NK-92 (cell line): ENCODE measurements around the gene LCN6.
A peak's percentile ranks its signal among the peaks of the same experiment; 100 is the strongest.
"Not testable (repeated sequence)": the region's sequence is repeated elsewhere in the genome, so short reads cannot be mapped to it uniquely, and the experiment has no call there.

Experiments
- DNase-seq: peaks from one replicate; lab custom pipeline; 2025; ENCODE audit not compliant: unreplicated experiment; lab: John Stamatoyannopoulos, UW

LCN6 gene

GRCh38 chr9:136748201-136748600, at the start of gene LCN6:
LCN6 (minus strand) TSS chr9:136748525; CDS start chr9:136748483, 42 bp downstream.
- no peak for DNase-seq

- DNase-seq: not testable (repeated sequence)
These were observed 48.5 kb upstream of the LCN6 start for GRCh38 chr9:136796775-136797347.

- DNase-seq: no peak
These were observed 48.0 kb upstream of the LCN6 start, which contains the start of gene CCDC183 for GRCh38 chr9:136796238-136796774. CCDC183 (plus strand) TSS chr9:136796338; CDS start chr9:136796398, 60 bp downstream.

- no peak for DNase-seq
These were observed 46.6 kb upstream of the LCN6 start for GRCh38 chr9:136795000-136795348.

GRCh38 chr9:136794281-136794999, 46.1 kb upstream of the LCN6 start:
- DNase-seq: no peak

GRCh38 chr9:136793086-136793946, 45.0 kb upstream of the LCN6 start:
- no peak for DNase-seq

- DNase-seq: no peak
These were observed 44.2 kb upstream of the LCN6 start for GRCh38 chr9:136792321-136793085.

- no peak for DNase-seq
These were observed 43.4 kb upstream of the LCN6 start for GRCh38 chr9:136791516-136792276.

GRCh38 chr9:136790640-136791515, 42.6 kb upstream of the LCN6 start, which contains the start of gene TMEM141:
TMEM141 (plus strand) TSS chr9:136791344; CDS start chr9:136791371, 27 bp downstream.
- DNase-seq: peak; percentile 98

- DNase-seq: no peak
These were observed 41.2 kb upstream of the LCN6 start for GRCh38 chr9:136789523-136789937.

GRCh38 chr9:136788644-136789522, 40.6 kb upstream of the LCN6 start:
- not testable (repeated sequence) for DNase-seq

GRCh38 chr9:136787690-136788400, 39.5 kb upstream of the LCN6 start:
- DNase-seq: no peak

- not testable (repeated sequence) for DNase-seq
These were observed 38.7 kb upstream of the LCN6 start for GRCh38 chr9:136786983-136787382.

- DNase-seq: no peak
These were observed 38.1 kb upstream of the LCN6 start for GRCh38 chr9:136786451-136786850.

GRCh38 chr9:136785565-136786355, 37.4 kb upstream of the LCN6 start:
- not testable (repeated sequence) for DNase-seq

- DNase-seq: no peak
These were observed 36.7 kb upstream of the LCN6 start for GRCh38 chr9:136784997-136785361.
